GM19240 (cell line): ENCODE measurements around the gene EFHC2.
"Not testable (repeated sequence)": the region's sequence is repeated elsewhere in the genome, so short reads cannot be mapped to it uniquely, and the experiment has no call there.

Experiments used
- DNase-seq: peaks from one replicate; pipeline ENCODE4 v3.0.0; 2011; ENCODE audit warnings: low spot score; ENCODE audit not compliant: insufficient read length

EFHC2 gene

GRCh38 chrX:44291468-44292092 lies 51.9 kb downstream of the EFHC2 start:
- DNase-seq: no peak

- DNase-seq: no peak
Measured at GRCh38 chrX:44290718-44291117, 52.8 kb downstream of the EFHC2 start.

GRCh38 chrX:44282753-44283152 lies 60.7 kb downstream of the EFHC2 start:
- DNase-seq: no peak

- DNase-seq: no peak
Measured at GRCh38 chrX:44280116-44280515, 63.4 kb downstream of the EFHC2 start.

GRCh38 chrX:44274096-44274495 lies 69.4 kb downstream of the EFHC2 start:
- DNase-seq: no peak

- DNase-seq: no peak
Measured at GRCh38 chrX:44267861-44268260, 75.6 kb downstream of the EFHC2 start.

GRCh38 chrX:44267116-44267515 lies 76.4 kb downstream of the EFHC2 start:
- DNase-seq: no peak

- no peak for DNase-seq
Measured at GRCh38 chrX:44265559-44265958, 77.9 kb downstream of the EFHC2 start.

GRCh38 chrX:44264936-44265335 lies 78.5 kb downstream of the EFHC2 start:
- DNase-seq: no peak

- no peak for DNase-seq
Measured at GRCh38 chrX:44261286-44261685, 82.2 kb downstream of the EFHC2 start.

GRCh38 chrX:44260609-44261008 lies 82.9 kb downstream of the EFHC2 start:
- DNase-seq: no peak

- not testable (repeated sequence) for DNase-seq
Measured at GRCh38 chrX:44255742-44256141, 87.7 kb downstream of the EFHC2 start.

GRCh38 chrX:44253575-44253942 lies 89.9 kb downstream of the EFHC2 start:
- DNase-seq: no peak

GRCh38 chrX:44252688-44253574 lies 90.5 kb downstream of the EFHC2 start:
- not testable (repeated sequence) for DNase-seq

GRCh38 chrX:44247468-44247867 lies 96.0 kb downstream of the EFHC2 start:
- no peak for DNase-seq

GRCh38 chrX:44246826-44247225 lies 96.6 kb downstream of the EFHC2 start:
- no peak for DNase-seq

GRCh38 chrX:44245733-44246132 lies 97.7 kb downstream of the EFHC2 start:
- DNase-seq: no peak

- no peak for DNase-seq
Measured at GRCh38 chrX:44244008-44244407, 99.5 kb downstream of the EFHC2 start.

GRCh38 chrX:44241546-44241945 lies 101.9 kb downstream of the EFHC2 start:
- no peak for DNase-seq

GRCh38 chrX:44240036-44240435 lies 103.4 kb downstream of the EFHC2 start:
- DNase-seq: no peak

GRCh38 chrX:44239036-44239435 lies 104.4 kb downstream of the EFHC2 start:
- DNase-seq: no peak

- no peak for DNase-seq
Measured at GRCh38 chrX:44235534-44235933, 107.9 kb downstream of the EFHC2 start.

- no peak for DNase-seq
Measured at GRCh38 chrX:44234541-44234940, 108.9 kb downstream of the EFHC2 start.
